ENCODE data around the gene KCNQ1OT1. TPM values are rescaled to one million over a fixed set of nuclear protein-coding genes. Genes with fewer than 3 reads are reported as not detected.

Gene KCNQ1OT1
- total and polyA plus RNA-seq, 9 of the 15 experiments (the other 6 are each of a cell fraction or from before 2014, with no cell fraction given): 0.04 to 2.3 (median 0.74) TPM

DNA sequence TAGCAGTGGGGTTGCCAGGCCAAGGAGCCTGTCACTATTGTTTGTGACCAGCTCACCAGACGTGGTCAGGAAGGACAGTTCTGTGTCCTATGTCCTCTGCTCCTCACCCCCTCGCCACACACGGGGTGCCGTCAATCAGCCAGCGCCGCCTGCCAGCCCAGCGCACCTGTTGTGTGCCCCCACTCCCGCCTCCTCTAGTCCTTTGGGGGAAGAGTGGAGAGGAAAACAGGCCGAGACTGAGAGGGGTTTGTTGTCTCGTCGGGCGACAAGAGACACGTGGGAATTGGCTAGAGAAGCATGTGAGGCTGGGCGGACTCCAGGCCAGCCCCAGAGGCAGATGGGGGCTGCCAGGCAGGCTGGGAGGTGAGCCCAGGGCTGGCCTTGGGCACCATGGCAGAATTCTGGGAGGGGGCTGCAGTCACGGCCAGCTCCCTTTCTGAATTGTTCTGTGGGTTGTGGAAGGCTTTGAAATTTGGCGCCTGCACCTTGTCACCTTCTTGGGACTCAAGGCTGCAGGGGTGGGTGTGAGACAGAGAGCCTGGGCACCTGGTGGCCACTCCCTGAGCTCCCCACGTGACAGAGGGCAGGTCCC is 3.1 kb upstream of the KCNQ1OT1 start:
- Histone ChIP-seq H3K4me3 (no peak overlapping the region), H3K9me1 (ENCODE audit: control insufficient read depth, insufficient read depth, low read length) (no peaks in the 10 kb centered on the region), H3K4me1 (replicated peaks in 1 of 2; ENCODE audit: control insufficient read depth in 2 of 2, insufficient read depth in 2 of 2, low read length in 2 of 2) (peaks cover 15 to 47% of the 10 kb centered on the region in 2 experiments; a peak in 4 of 5 replicates), H4K20me1 (replicated peaks; ENCODE audit: control insufficient read depth, insufficient read depth, low read length) (peaks cover 12% of the 10 kb centered on the region), H2AFZ (ENCODE audit: low read depth, low read length) (peak overlapping the region; percentile 51; the same call in 1 of the 2 replicates), H3K4me2 (ENCODE audit: insufficient read depth, low read length) (no peak overlapping the region), H3K36me3 (ENCODE audit: control insufficient read depth, insufficient read depth, low read length) (no peaks in the 10 kb centered on the region), H3K9ac (ENCODE audit: insufficient read depth in 1 of 2, low read depth in 2 of 2, low read length in 2 of 2) (peak overlapping the region in 1 of 2 experiments; percentile 65; a peak in 1 of 4 replicates), H3K79me2 (ENCODE audit: control insufficient read depth, insufficient read depth, low read length) (peaks cover 23% of the 10 kb centered on the region), H3K9me3 (replicated peaks; ENCODE audit: control insufficient read depth, insufficient read depth, low read depth, low read length) (no peaks in the 10 kb centered on the region; the same call in 1 of the 2 replicates), H3K27me3 (ENCODE audit: control insufficient read depth in 2 of 2, insufficient read depth in 2 of 2, low read length in 2 of 2) (no peaks in the 10 kb centered on the region), H3K27ac (ENCODE audit: extremely low read depth, low read depth, low read length) (no peak overlapping the region)
- FAIRE-seq: no peak
- BruUV-seq (replicated peaks): no TSS peak
- ChIA-PET CTCF (ENCODE audit: low intra/inter-chr PET ratio) (no interaction called here), POLR2A (interaction anchor here (1.2 to 2.6 kb wide), 4 partner anchors 10 to 290 kb away, joined by 3 to 14 read pairs (median 4); no protein-coding TSS in a partner anchor)
- ATAC-seq: no peak
- intact Hi-C loops (cut with micrococcal nuclease): no loop called here
- TF ChIP-seq PHB2 (IDR thresholded peaks at IDR 0.05; ENCODE audit: low read depth): no peak
- no peak for TF ChIP-seq U2AF2 (optimal IDR thresholded peaks at IDR 0.05; ENCODE audit: low read depth, low read length)
- TF ChIP-seq, protein P1, sequence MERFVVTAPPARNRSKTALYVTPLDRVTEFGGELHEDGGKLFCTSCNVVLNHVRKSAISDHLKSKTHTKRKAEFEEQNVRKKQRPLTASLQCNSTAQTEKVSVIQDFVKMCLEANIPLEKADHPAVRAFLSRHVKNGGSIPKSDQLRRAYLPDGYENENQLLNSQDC (CRISPR knock-in tag; IDR thresholded peaks at IDR 0.05): no peak
- TF ChIP-seq GABPA (tag; conservative IDR thresholded peaks at IDR 0.05; ENCODE audit: low read depth): no peak
- no peak for TF ChIP-seq ETV5 (CRISPR knock-in tag; IDR thresholded peaks at IDR 0.05; ENCODE audit: low read depth)
- 0 out of 2 replicates have a peak, but pooled peaks have one; percentile 2 for TF ChIP-seq POLR2G (IDR thresholded peaks at IDR 0.05; ENCODE audit: low read depth, low read length)
- in situ Hi-C loops (cut with MboI): no loop called here
- WGBS (ENCODE audit: insufficient coverage, low coverage, missing lambda C conversion rate): 64% methylated on average over 11 of the region's 17 CpGs
- no peak for DNase-seq (ENCODE audit: extremely low read depth in 1 of 4, low spot score in 3 of 4)
